Left hindlimb (tissue), 1 donor: ENCODE results near the gene ETS1.

Experiments
- DNase-seq: peaks from one replicate; pipeline ENCODE4 v3.0.0-alpha.2; 2018

The ETS1 gene

GRCh38 chr11:128592454-128592853 lies 5.1 kb upstream of the ETS1 start:
- DNase-seq, result no peak

- no peak for DNase-seq
Measured at GRCh38 chr11:128590587-128590986, 3.2 kb upstream of the ETS1 start.

GRCh38 chr11:128589998-128590397 lies 2.6 kb upstream of the ETS1 start:
- no peak for DNase-seq

- DNase-seq, result no peak
Measured at GRCh38 chr11:128588093-128588492, 735 bp upstream of the ETS1 start.

- DNase-seq, result no peak
Measured at GRCh38 chr11:128586689-128587088, 669 bp downstream of the ETS1 start.

- DNase-seq, result no peak
Measured at GRCh38 chr11:128585498-128586238, 1.7 kb downstream of the ETS1 start.

GRCh38 chr11:128584253-128584652 lies 3.1 kb downstream of the ETS1 start:
- DNase-seq, result no peak

- DNase-seq, result peak; percentile 65
Measured at GRCh38 chr11:128582496-128583366, 4.6 kb downstream of the ETS1 start.

- DNase-seq, result no peak
Measured at GRCh38 chr11:128581561-128582272, 5.6 kb downstream of the ETS1 start.

- DNase-seq, result no peak
Measured at GRCh38 chr11:128580612-128581011, 6.7 kb downstream of the ETS1 start.

GRCh38 chr11:128579798-128580504 lies 7.4 kb downstream of the ETS1 start:
- DNase-seq, result no peak

- no peak for DNase-seq
Measured at GRCh38 chr11:128576555-128576954, 10.8 kb downstream of the ETS1 start.

- no peak for DNase-seq
Measured at GRCh38 chr11:128575961-128576350, 11.4 kb downstream of the ETS1 start.

GRCh38 chr11:128575174-128575960 lies 12.0 kb downstream of the ETS1 start:
- DNase-seq, result no peak

GRCh38 chr11:128574576-128575011 lies 12.8 kb downstream of the ETS1 start:
- DNase-seq, result no peak

GRCh38 chr11:128573638-128574037 lies 13.7 kb downstream of the ETS1 start:
- no peak for DNase-seq

- no peak for DNase-seq
Measured at GRCh38 chr11:128572965-128573364, 14.4 kb downstream of the ETS1 start.

- DNase-seq, result no peak
Measured at GRCh38 chr11:128570632-128571031, 16.7 kb downstream of the ETS1 start.

- DNase-seq, result no peak
Measured at GRCh38 chr11:128569291-128569690, 18.1 kb downstream of the ETS1 start.

- peak; percentile 45 for DNase-seq
Measured at GRCh38 chr11:128568166-128568778, 19.1 kb downstream of the ETS1 start.

- no peak for DNase-seq
Measured at GRCh38 chr11:128567130-128567529, 20.2 kb downstream of the ETS1 start.
